Renal cortical epithelial cell (primary cell): ENCODE results near the gene NPNT. TPM values are rescaled to one million over a fixed set of nuclear protein-coding genes. Genes with fewer than 3 reads are reported as not detected.
A peak's percentile ranks its signal among the peaks of the same experiment; 100 is the strongest.
"Not testable (repeated sequence)": the region's sequence is repeated elsewhere in the genome, so short reads cannot be mapped to it uniquely, and the experiment has no call there.

Experiments
- DNase-seq: peaks from one replicate; pipeline ENCODE4 v3.0.0-alpha.2; 2011; ENCODE audit warnings: low read depth
- total RNA-seq: library from RNA; depleted of rRNA; stranded (reverse); fragments of >200 nt; gene quantifications from 2 replicates; pipeline ENCODE4 v1.2.3, GENCODE V29; 2014

The NPNT gene
- total RNA-seq = 10.3 and 47.2 TPM in 2 replicates

GRCh38 chr4:105894660-105895582 lies at the start of gene NPNT:
Gene NPNT (plus strand): TSS chr4:105895471. CDS start chr4:105895653, 182 bp downstream.
- DNase-seq = peak; percentile 22

GRCh38 chr4:105845559-105845958 lies 49.7 kb upstream of the NPNT start:
- DNase-seq = no peak

- DNase-seq = not testable (repeated sequence)
Observed at GRCh38 chr4:105848359-105848758, 46.9 kb upstream of the NPNT start.

- peak; percentile 6 for DNase-seq
Observed at GRCh38 chr4:105851196-105851595, 44.1 kb upstream of the NPNT start.

GRCh38 chr4:105852230-105852629 lies 43.0 kb upstream of the NPNT start:
- not testable (repeated sequence) for DNase-seq

GRCh38 chr4:105858466-105859040 lies 36.7 kb upstream of the NPNT start:
- no peak for DNase-seq

GRCh38 chr4:105859233-105859632 lies 36.0 kb upstream of the NPNT start:
- peak; percentile 83 for DNase-seq

- no peak for DNase-seq
Observed at GRCh38 chr4:105870963-105871362, 24.3 kb upstream of the NPNT start.

GRCh38 chr4:105871997-105872396 lies 23.3 kb upstream of the NPNT start:
- DNase-seq = no peak

- no peak for DNase-seq
Observed at GRCh38 chr4:105875233-105875632, 20.0 kb upstream of the NPNT start.

- DNase-seq = no peak
Observed at GRCh38 chr4:105878668-105879067, 16.6 kb upstream of the NPNT start.

- no peak for DNase-seq
Observed at GRCh38 chr4:105887508-105887907, 7.8 kb upstream of the NPNT start.

- DNase-seq = no peak
Observed at GRCh38 chr4:105895583-105896460, 551 bp downstream of the NPNT start.

- no peak for DNase-seq
Observed at GRCh38 chr4:105896461-105896942, 1.2 kb downstream of the NPNT start.

GRCh38 chr4:105896984-105897775 lies 1.9 kb downstream of the NPNT start:
- peak; percentile 28 for DNase-seq

GRCh38 chr4:105900541-105900940 lies 5.3 kb downstream of the NPNT start:
- no peak for DNase-seq

GRCh38 chr4:105902550-105903262 lies 7.4 kb downstream of the NPNT start:
- DNase-seq = no peak

GRCh38 chr4:105909787-105910281 lies 14.6 kb downstream of the NPNT start:
- DNase-seq = peak; percentile 72

GRCh38 chr4:105911426-105911825 lies 16.2 kb downstream of the NPNT start:
- peak; percentile 25 for DNase-seq

GRCh38 chr4:105912633-105913032 lies 17.4 kb downstream of the NPNT start:
- no peak for DNase-seq
